Right lobe of liver (tissue), 4 donors: ENCODE results near the gene INPPL1.

ENCODE experiments used
- CTCF ChIP-seq, 4 donors: fragments of 200-600 bp in 3 of 4; fragments of 450-650 bp in 1 of 4; IDR thresholded peaks; one replicate each; pipeline versions ENCODE4 v1.5.1 to v1.8.0; 2016 to 2022; ENCODE audit warnings: antibody characterized with exemption in 4 of 4, mild to moderate bottlenecking in 2 of 4
- POLR2A ChIP-seq: fragments of 450-650 bp; IDR thresholded peaks from one replicate; pipeline ENCODE4 v1.6.1; 2017; ENCODE audit warnings: antibody characterized with exemption, mild to moderate bottlenecking
- donor health status: DM: no; HTN: no; CAD: no.
- donor health status: DM: no; HTN: no; CAD: no.
- donor health status: DM: no; HTN: yes; CAD: no.

GRCh38 chr11:72191961-72192381 is 32.6 kb upstream of the INPPL1 start, which contains the start of gene FOLR1:
- no peak for TF ChIP-seq CTCF (IDR thresholded peaks at IDR 0.05)
- no peak for TF ChIP-seq POLR2A
